Tibial artery (tissue), 4 donors: ENCODE measurements around the gene PPP1R15A.

ENCODE experiments used
- DNase-seq, 2 donors: peaks; one replicate each; pipeline ENCODE4 v3.0.0-alpha.2; 2019
- H3K27ac ChIP-seq, 2 donors: fragments of 200-600 bp; sonication (generic) in 1 of 2; 1 replicate in 1 of 2; 2 replicates in 1 of 2; pipeline ENCODE4 v1.5.1; 2018 to 2019; ENCODE audit warnings: mild to moderate bottlenecking in 1 of 2
- H3K27me3 ChIP-seq, 2 donors: fragments of 200-600 bp; sonication (generic) in 1 of 2; one replicate each; pipeline versions ENCODE4 v1.5.1 to v1.6.0; 2016 to 2019
- H3K36me3 ChIP-seq, 3 donors: fragments of 200-600 bp; sonication (generic) in 2 of 3; one replicate each; pipeline ENCODE4 v1.5.1; 2016 to 2019; ENCODE audit warnings: mild to moderate bottlenecking in 2 of 3
- H3K4me1 ChIP-seq, 4 donors: fragments of 200-600 bp; sonication (generic) in 2 of 4; 1 replicate in 3 of 4; 2 replicates in 1 of 4; pipeline ENCODE4 v1.5.1; 2016 to 2019
- H3K4me3 ChIP-seq, 2 donors: fragments of 200-600 bp; sonication (generic) in 1 of 2; 1 replicate in 1 of 2; 2 replicates in 1 of 2; pipeline ENCODE4 v1.5.1; 2018 to 2019; ENCODE audit warnings: mild to moderate bottlenecking in 2 of 2
- H3K9me3 ChIP-seq, 3 donors: fragments of 200-600 bp; sonication (generic) in 1 of 3; one replicate each; pipeline ENCODE4 v1.5.1; 2016 to 2019
- intact Hi-C: fragments of 100-400 bp; cut with DNase I; formaldehyde crosslinking; loops from one replicate; pipeline ENCODE4 v1.15.0; 2023; ENCODE audit warnings: low total_unique reads
- TF ChIP-seq, protein P1 (sequence below), 2 experiments: fragments of 200-600 bp in 1 of 2; fragments of 450-650 bp in 1 of 2; IDR thresholded peaks; one replicate each; pipeline ENCODE4 v1.5.1; 2017 to 2019; ENCODE audit warnings: antibody characterized with exemption in 2 of 2, mild to moderate bottlenecking in 1 of 2, moderate library complexity in 1 of 2

The PPP1R15A gene

DNA sequence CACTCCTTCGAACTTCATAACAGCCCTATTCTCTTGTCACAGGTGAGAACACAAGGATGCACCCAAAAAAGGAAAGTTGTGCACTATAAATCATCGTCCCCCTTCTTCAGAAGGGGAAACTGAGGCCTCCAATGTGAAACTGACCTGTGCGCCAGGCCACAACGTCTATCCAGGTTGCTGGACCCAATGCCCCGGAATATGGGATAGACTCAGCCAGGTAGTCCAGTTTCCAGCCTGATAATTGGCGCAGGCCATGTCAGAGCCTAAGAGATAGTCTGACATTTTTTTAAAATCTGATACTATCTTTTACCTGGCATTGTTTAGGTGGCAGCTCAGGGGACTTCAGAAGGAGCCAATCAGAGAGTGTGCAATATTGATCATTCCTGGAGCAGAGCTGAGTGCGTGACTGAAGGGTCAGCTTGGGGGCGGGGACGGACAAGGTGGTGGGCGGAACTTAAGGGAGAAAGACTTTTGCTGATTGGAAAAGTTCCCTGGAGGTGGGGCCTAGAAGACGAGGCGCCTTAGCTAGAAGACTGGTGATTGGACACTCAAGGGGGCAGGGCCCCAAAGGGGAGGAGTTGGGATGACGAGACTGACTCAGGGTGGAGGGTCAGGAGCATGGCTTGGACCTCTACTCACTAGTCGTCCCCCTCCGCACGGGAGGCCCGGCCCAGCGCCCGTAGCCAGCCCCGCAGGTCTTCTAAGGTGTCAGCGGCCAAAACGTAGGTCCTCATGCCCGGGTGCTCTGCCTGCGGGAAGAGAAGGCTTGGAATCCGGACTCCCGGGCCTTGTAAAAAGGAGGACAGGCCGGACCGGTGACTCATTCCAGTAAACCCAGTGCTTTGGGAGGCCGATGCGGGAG is 12.3 kb upstream of the PPP1R15A start:
- intact Hi-C loops = no loop called here
- Histone ChIP-seq H3K4me1 (no peaks in the 10 kb centered on the region), H3K27ac (no peak overlapping the region), H3K27me3 (no peaks in the 10 kb centered on the region), H3K36me3 (peaks cover 0 to 37% (median 11%) of the 10 kb centered on the region in 3 donors), H3K4me3 (no peak overlapping the region), H3K9me3 (no peaks in the 10 kb centered on the region)
- no peak for DNase-seq
- TF ChIP-seq, protein P1, sequence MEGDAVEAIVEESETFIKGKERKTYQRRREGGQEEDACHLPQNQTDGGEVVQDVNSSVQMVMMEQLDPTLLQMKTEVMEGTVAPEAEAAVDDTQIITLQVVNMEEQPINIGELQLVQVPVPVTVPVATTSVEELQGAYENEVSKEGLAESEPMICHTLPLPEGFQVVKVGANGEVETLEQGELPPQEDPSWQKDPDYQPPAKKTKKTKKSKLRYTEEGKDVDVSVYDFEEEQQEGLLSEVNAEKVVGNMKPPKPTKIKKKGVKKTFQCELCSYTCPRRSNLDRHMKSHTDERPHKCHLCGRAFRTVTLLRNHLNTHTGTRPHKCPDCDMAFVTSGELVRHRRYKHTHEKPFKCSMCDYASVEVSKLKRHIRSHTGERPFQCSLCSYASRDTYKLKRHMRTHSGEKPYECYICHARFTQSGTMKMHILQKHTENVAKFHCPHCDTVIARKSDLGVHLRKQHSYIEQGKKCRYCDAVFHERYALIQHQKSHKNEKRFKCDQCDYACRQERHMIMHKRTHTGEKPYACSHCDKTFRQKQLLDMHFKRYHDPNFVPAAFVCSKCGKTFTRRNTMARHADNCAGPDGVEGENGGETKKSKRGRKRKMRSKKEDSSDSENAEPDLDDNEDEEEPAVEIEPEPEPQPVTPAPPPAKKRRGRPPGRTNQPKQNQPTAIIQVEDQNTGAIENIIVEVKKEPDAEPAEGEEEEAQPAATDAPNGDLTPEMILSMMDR (IDR thresholded peaks at IDR 0.05) = no peak

DNA sequence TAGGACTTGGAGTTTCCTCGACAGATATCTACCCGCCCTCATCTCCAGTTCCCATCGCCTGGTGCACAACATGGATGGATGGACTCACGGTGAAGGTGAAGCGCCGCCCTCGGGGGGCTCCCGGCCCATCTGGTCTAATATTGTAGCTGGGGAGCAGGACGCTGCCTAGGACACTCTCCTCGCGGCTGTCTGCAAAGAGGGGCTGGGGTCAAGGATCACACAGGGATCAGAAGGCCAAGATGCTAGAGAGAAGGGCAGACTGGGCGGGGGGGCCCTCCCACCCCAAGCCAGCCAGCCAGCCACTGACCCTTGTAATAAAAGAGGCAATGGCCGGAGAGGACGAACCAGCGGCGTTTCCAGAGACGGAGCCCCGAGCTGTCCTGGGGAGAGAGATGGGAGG is 10.9 kb upstream of the PPP1R15A start:
- Histone ChIP-seq H3K27me3 (no peaks in the 10 kb centered on the region), H3K27ac (no peak overlapping the region), H3K4me1 (peaks cover 0 to under 1% (median 0%) of the 10 kb centered on the region in 4 donors), H3K4me3 (no peak overlapping the region), H3K36me3 (peaks cover 0 to 44% (median 11%) of the 10 kb centered on the region in 3 donors), H3K9me3 (no peaks in the 10 kb centered on the region)
- TF ChIP-seq, protein P1 (IDR thresholded peaks at IDR 0.05) = no peak
- DNase-seq = no peak
- intact Hi-C loops = no loop called here

DNA sequence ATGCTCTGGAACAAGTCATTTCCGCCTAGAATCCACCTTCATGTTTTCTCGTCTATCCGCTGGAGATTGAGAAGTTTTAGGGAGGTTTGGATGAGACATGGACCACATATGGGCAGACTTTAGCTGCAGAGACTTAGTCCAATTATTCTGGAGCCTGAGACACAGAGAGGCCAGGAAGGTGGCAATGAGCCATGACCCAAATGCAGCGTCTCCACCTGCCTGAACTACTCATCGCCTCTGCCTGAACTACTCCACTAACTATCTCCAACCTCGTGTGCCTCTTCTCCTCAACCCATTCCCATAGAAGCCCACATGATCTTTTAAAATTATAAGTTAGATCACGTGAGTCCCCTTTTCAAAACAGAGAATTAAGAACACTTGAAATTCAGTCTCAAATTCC is 9.4 kb upstream of the PPP1R15A start:
- Histone ChIP-seq H3K27me3 (no peaks in the 10 kb centered on the region), H3K4me1 (peaks cover 5 to 15% (median 11%) of the 10 kb centered on the region in 4 donors), H3K36me3 (peaks cover 0 to 44% (median 11%) of the 10 kb centered on the region in 3 donors), H3K9me3 (no peaks in the 10 kb centered on the region), H3K27ac (no peak overlapping the region), H3K4me3 (no peak overlapping the region)
- DNase-seq = no peak
- intact Hi-C loops = no loop called here
- TF ChIP-seq, protein P1 (IDR thresholded peaks at IDR 0.05) = no peak

DNA sequence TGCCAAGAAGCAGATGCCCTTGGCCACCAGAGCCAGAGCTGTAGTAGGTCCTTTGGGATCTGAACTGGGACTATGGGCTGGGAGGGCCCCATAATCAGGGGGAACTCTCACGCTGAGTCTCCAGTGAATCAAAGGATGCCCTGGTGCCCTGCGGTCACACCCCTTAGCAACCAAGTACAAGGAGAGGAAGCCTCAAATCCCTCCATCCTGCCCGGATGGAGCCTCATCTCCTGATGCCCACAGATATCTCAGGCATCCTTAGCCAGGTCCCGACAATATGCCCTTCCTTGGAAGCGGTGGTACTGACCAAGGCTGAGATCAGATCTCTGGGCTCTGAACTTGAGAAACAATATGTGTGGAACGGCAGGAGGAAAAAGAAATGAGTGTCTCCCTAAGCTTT is 5.5 kb upstream of the PPP1R15A start:
- TF ChIP-seq, protein P1 (IDR thresholded peaks at IDR 0.05) = no peak
- no peak for DNase-seq
- Histone ChIP-seq H3K4me1 (peaks cover 5 to 32% (median 23%) of the 10 kb centered on the region in 4 donors), H3K36me3 (peaks cover 0 to 17% (median 6%) of the 10 kb centered on the region in 3 donors), H3K27me3 (no peaks in the 10 kb centered on the region), H3K4me3 (no peak overlapping the region), H3K27ac (no peak overlapping the region), H3K9me3 (no peaks in the 10 kb centered on the region)
- intact Hi-C loops = no loop called here

DNA sequence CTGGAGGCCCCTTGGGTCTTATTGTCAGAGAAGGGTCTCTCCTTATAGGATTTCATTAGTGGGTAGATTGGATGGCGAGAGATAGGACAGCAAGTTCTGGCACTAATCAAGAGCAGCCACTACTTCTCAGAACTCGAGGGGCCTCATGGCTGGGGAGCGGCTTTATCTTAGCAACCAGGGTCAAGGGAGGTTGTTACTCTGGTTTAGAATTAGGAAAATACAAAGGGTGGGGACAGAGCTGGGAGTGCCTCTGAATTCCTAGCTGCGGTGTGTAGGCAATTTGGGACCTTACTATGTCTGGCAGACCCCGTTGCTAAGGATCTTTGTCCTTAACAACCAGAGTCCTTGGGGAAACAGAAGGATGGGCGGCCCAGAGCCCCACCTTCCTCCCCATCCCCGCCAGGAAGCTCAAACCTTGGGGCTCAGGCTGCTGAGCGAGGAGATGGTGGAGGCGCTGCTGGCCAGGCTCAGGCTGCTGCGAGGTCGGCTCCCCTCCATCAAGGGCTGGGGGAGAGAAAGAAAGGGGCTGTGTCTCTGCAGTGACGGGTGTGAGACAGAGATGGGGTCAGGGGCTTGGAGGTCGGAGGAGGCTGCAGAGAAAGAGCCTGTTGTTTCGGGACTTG is 5.0 kb upstream of the PPP1R15A start:
- TF ChIP-seq, protein P1 (IDR thresholded peaks at IDR 0.05) = no peak
- Histone ChIP-seq H3K4me3 (peak overlapping the region; percentile 32 to 49), H3K4me1 (peaks cover 5 to 35% (median 23%) of the 10 kb centered on the region in 4 donors), H3K36me3 (peaks cover 0 to 15% (median 6%) of the 10 kb centered on the region in 3 donors), H3K27me3 (no peaks in the 10 kb centered on the region), H3K9me3 (no peaks in the 10 kb centered on the region), H3K27ac (peak overlapping the region; percentile 79 to 85)
- intact Hi-C loops = no loop called here
- no peak for DNase-seq
